MCF 10A (cell line): ENCODE measurements around the gene PLEKHD1. TPM values are rescaled to one million over a fixed set of nuclear protein-coding genes. Genes with fewer than 3 reads are reported as not detected.

Experiments
- BruUV-seq: library from RNA; stranded (reverse); fragments of 400-500 nt; replicated peaks from 2 replicates; lab custom pipeline; 2021; lab: Mats Ljungman, UMichigan
- CTCF ChIA-PET: fragments of 300-600 bp; sonication (Branson Sonifier 250); formaldehyde crosslinking; extraction: SDS; loops from one replicate; lab custom pipeline; 2021; ENCODE audit warnings: antibody characterized with exemption, inconsistent platforms; lab: Yijun Ruan, JAX
- POLR2A ChIA-PET: fragments of 300-600, 350-650 bp; sonication (Branson Sonifier 250); formaldehyde crosslinking; extraction: SDS; loops from one replicate; lab custom pipeline; 2020; ENCODE audit warnings: antibody characterized with exemption, inconsistent platforms; lab: Yijun Ruan, JAX
- DNase-seq: peaks from one replicate; pipeline ENCODE4 v3.0.0-alpha.2; 2018; ENCODE audit not compliant: unreplicated experiment
- H3K27ac Mint-ChIP-seq: one replicate; pipeline ENCODE4 v1.8.0; 2022; ENCODE audit warnings: mild to moderate bottlenecking, low read depth, mixed read lengths; ENCODE audit not compliant: unreplicated experiment
- H3K27me3 Mint-ChIP-seq: one replicate; pipeline ENCODE4 v1.8.0; 2022; ENCODE audit warnings: mixed read lengths; ENCODE audit not compliant: insufficient read depth, unreplicated experiment
- H3K36me3 Mint-ChIP-seq: one replicate; pipeline ENCODE4 v1.8.0; 2022; ENCODE audit warnings: mild to moderate bottlenecking, moderate library complexity, mixed read lengths; ENCODE audit not compliant: insufficient read depth, unreplicated experiment
- H3K4me1 Mint-ChIP-seq: one replicate; pipeline ENCODE4 v1.8.0; 2022; ENCODE audit warnings: mixed read lengths; ENCODE audit not compliant: insufficient read depth, unreplicated experiment
- H3K4me3 Mint-ChIP-seq: one replicate; pipeline ENCODE4 v1.8.0; 2022; ENCODE audit warnings: mild to moderate bottlenecking, moderate library complexity, mixed read lengths; ENCODE audit not compliant: unreplicated experiment
- H3K9me3 Mint-ChIP-seq: one replicate; pipeline ENCODE4 v1.8.0; 2022; ENCODE audit warnings: mixed read lengths; ENCODE audit not compliant: unreplicated experiment
- intact Hi-C: fragments of 100-400 bp; cut with micrococcal nuclease; formaldehyde crosslinking; loops from 2 replicates; pipeline ENCODE4 v1.14.1; 2022
- total RNA-seq: library from RNA; stranded (reverse); gene quantifications from 2 replicates; pipeline ENCODE4 v1.2.3, GENCODE V29; 2022
- TF ChIP-seq, protein P1 (sequence below): fragments of 200-600 bp; IDR thresholded peaks from one replicate; pipeline ENCODE4 v1.8.0; 2022; ENCODE audit warnings: antibody characterized with exemption, mild to moderate bottlenecking; ENCODE audit not compliant: unreplicated experiment

PLEKHD1 gene
- total RNA-seq, 1 experiment from 2014 or later, result not detected

- DNase-seq, result no peak
- H3K4me1 Mint-ChIP-seq, result no peaks in the 10 kb centered on the region
- ChIA-PET CTCF (interaction anchor here (0.6 to 2.0 kb wide), 5 partner anchors 11 to 58 kb away, joined by 3 to 9 read pairs (median 3); partner anchors contain the start of gene CCDC177), POLR2A (interaction anchor here (0.6 kb wide), 1 partner anchor 130 kb away, joined by 3 read pairs; no protein-coding TSS in a partner anchor)
- TF ChIP-seq, protein P1, sequence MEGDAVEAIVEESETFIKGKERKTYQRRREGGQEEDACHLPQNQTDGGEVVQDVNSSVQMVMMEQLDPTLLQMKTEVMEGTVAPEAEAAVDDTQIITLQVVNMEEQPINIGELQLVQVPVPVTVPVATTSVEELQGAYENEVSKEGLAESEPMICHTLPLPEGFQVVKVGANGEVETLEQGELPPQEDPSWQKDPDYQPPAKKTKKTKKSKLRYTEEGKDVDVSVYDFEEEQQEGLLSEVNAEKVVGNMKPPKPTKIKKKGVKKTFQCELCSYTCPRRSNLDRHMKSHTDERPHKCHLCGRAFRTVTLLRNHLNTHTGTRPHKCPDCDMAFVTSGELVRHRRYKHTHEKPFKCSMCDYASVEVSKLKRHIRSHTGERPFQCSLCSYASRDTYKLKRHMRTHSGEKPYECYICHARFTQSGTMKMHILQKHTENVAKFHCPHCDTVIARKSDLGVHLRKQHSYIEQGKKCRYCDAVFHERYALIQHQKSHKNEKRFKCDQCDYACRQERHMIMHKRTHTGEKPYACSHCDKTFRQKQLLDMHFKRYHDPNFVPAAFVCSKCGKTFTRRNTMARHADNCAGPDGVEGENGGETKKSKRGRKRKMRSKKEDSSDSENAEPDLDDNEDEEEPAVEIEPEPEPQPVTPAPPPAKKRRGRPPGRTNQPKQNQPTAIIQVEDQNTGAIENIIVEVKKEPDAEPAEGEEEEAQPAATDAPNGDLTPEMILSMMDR, result no peak
- H3K36me3 Mint-ChIP-seq, result no peaks in the 10 kb centered on the region
- no peak overlapping the region for H3K27ac Mint-ChIP-seq
- intact Hi-C loops, result no loop called here
- no TSS peak for BruUV-seq
- no peaks in the 10 kb centered on the region for H3K9me3 Mint-ChIP-seq
- H3K27me3 Mint-ChIP-seq, result peaks cover 25% of the 10 kb centered on the region
- H3K4me3 Mint-ChIP-seq, result no peak overlapping the region
Observed at GRCh38 chr14:69528143-69528542, 43.6 kb downstream of the PLEKHD1 start.

DNA sequence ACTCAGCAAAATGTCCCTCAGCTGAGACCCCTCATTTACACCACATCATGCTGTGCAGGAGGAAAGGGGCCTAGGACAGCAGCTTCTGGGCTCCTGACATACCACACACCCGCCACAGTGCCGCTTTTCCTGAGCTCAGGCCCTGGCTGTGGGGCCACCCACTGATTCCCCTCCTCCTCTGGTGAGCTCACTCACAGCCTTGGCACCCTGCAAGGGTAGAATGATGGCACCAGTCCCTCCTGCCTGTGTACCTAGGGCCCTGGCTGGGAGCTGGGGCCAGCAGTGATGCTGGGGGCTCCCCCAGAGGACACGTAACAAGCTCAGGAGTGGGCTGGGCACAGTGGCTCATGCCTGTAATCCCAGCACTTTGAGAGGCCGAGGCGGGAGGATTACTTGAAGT lies 44.4 kb downstream of the PLEKHD1 start:
- Mint-ChIP-seq H3K4me1 (no peaks in the 10 kb centered on the region), H3K27ac (no peak overlapping the region), H3K27me3 (peaks cover 32% of the 10 kb centered on the region), H3K9me3 (no peaks in the 10 kb centered on the region), H3K4me3 (no peak overlapping the region), H3K36me3 (no peaks in the 10 kb centered on the region)
- CTCF ChIA-PET, result interaction anchor here (0.6 to 2.0 kb wide), 5 partner anchors 20 to 50 kb away, joined by 3 to 9 read pairs (median 4); partner anchors contain the start of gene CCDC177
- BruUV-seq, result no TSS peak
- no peak for DNase-seq
- POLR2A ChIA-PET, result interaction anchor here (0.7 kb wide), 1 partner anchor 45 kb away, joined by 3 read pairs; no protein-coding TSS in a partner anchor
- TF ChIP-seq, protein P1, result no peak
- intact Hi-C loops, result no loop called here

DNA sequence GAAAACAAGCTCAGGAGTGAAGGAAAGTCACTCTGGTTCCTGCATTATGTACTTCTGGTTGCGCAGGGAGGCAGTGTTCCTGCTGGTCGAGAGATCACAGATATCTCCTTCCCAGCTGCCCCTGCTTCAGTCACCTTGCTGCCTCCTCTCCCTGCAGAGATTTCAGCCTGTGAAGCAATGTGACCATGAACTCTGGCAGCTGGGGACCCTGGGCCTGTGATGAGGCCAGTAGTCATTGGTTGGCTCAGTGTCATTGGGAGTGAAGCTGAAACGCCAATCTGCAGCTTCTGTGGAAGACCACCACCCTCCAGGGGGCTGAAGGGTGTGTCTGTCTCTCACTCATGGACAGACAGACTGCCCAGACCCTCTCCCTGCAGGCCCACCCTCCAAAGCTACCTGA lies 45.0 kb downstream of the PLEKHD1 start:
- TF ChIP-seq, protein P1, result no peak
- H3K4me1 Mint-ChIP-seq, result no peaks in the 10 kb centered on the region
- no peak overlapping the region for H3K27ac Mint-ChIP-seq
- H3K9me3 Mint-ChIP-seq, result no peaks in the 10 kb centered on the region
- ChIA-PET POLR2A (interaction anchor here (0.7 kb wide), 1 partner anchor 45 kb away, joined by 3 read pairs; no protein-coding TSS in a partner anchor), CTCF (interaction anchor here (0.6 to 1.3 kb wide), 5 partner anchors 12 to 617 kb away, joined by 3 to 4 read pairs (median 3); no protein-coding TSS in a partner anchor)
- no peak for DNase-seq
- H3K27me3 Mint-ChIP-seq, result peaks cover 34% of the 10 kb centered on the region
- H3K36me3 Mint-ChIP-seq, result no peaks in the 10 kb centered on the region
- no peak overlapping the region for H3K4me3 Mint-ChIP-seq
- intact Hi-C loops, result no loop called here
- BruUV-seq, result no TSS peak

DNA sequence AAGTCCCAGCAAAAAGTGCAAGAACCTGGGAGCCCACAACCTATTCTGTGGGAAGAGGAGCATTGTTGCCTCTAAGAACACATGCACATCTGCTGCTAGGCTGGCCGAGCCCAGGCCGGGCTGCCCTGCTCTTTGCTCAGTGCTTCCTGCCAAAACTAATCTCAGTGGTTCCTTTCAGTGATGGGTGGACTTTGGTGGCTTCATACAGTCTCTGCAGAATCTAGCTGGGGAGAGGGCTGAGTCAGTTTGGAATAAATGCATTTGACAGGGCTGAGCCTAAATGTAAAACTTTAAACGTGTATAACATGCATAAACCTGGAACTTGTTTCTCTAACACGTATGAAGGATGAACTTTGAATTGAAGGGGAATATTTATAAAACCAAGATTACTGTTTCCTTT lies 45.6 kb downstream of the PLEKHD1 start:
- no TSS peak for BruUV-seq
- TF ChIP-seq, protein P1, result no peak
- DNase-seq, result no peak
- POLR2A ChIA-PET, result no interaction called here
- no peaks in the 10 kb centered on the region for H3K9me3 Mint-ChIP-seq
- no peaks in the 10 kb centered on the region for H3K36me3 Mint-ChIP-seq
- no peaks in the 10 kb centered on the region for H3K4me1 Mint-ChIP-seq
- CTCF ChIA-PET, result interaction anchor here (0.6 kb wide), 2 partner anchors 13 to 618 kb away, joined by 3 read pairs; no protein-coding TSS in a partner anchor
- intact Hi-C loops, result no loop called here
- H3K4me3 Mint-ChIP-seq, result no peak overlapping the region
- H3K27ac Mint-ChIP-seq, result no peak overlapping the region
- H3K27me3 Mint-ChIP-seq, result peaks cover 29% of the 10 kb centered on the region
